ENCODE results near the gene PLCH2.

DNA sequence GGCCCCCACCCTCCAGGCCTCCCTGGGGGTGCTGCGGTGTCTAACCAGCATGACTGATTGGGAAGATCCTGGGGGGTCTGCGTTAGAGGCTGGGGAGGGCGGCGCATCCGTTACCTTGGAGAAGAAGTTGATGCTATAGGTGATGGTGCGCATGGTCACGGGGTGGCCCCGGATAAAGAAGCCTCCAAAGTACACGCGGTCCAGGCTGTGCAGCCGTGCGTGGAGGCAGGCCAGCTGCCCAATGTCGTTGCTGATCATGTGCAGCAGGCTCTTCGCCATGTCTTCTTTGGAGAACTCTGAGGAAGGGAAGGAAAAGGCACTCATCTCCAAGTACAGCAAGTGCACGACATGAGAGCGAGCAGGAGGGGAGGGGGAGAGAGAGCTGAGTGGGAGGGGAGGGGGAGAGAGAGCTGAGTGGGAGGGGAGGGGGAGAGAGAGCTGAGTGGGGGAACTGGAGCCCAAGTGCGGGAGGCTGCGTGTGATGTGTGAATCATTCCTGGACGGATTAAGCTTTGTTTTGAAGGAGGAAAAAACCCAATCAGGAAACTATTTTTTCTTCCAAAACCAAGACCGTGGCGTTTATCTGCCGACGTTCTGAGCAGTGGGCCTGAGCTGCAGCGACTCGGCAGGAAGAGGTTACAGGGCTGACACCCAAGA lies 43.1 kb downstream of the PLCH2 start:
- TF ChIP-seq CTCF (IDR thresholded peaks at IDR 0.05) (no peak), FOXJ3 (CRISPR knock-in tag; IDR thresholded peaks at IDR 0.05) (no peak)
- TF ChIP-seq, protein P1, sequence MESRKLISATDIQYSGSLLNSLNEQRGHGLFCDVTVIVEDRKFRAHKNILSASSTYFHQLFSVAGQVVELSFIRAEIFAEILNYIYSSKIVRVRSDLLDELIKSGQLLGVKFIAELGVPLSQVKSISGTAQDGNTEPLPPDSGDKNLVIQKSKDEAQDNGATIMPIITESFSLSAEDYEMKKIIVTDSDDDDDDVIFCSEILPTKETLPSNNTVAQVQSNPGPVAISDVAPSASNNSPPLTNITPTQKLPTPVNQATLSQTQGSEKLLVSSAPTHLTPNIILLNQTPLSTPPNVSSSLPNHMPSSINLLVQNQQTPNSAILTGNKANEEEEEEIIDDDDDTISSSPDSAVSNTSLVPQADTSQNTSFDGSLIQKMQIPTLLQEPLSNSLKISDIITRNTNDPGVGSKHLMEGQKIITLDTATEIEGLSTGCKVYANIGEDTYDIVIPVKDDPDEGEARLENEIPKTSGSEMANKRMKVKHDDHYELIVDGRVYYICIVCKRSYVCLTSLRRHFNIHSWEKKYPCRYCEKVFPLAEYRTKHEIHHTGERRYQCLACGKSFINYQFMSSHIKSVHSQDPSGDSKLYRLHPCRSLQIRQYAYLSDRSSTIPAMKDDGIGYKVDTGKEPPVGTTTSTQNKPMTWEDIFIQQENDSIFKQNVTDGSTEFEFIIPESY (IDR thresholded peaks at IDR 0.05; ENCODE audit: borderline replicate concordance, low read depth) = no peak
